ENCODE data around the gene LRRFIP1. TPM values are rescaled to one million over a fixed set of nuclear protein-coding genes. Genes with fewer than 3 reads are reported as not detected.

Gene LRRFIP1
- total RNA-seq, 2 donors from 2014 or later = 66.1 to 73.1 TPM

GRCh38 chr2:237651761-237652160 lies 24.4 kb downstream of the LRRFIP1 start:
- Histone ChIP-seq H3K4me3 (no peak overlapping the region), H3K4me1 (replicated peaks) (no peaks in the 10 kb centered on the region), H3K27ac (no peak overlapping the region), H3K9me3 (no peaks in the 10 kb centered on the region), H3K36me3 (no peaks in the 10 kb centered on the region), H3K27me3 (replicated peaks; ENCODE audit: insufficient read depth) (no peaks in the 10 kb centered on the region)
- intact Hi-C loops (cut with DNase I) = no loop called here
- 96% methylated on average over 10 of the region's 10 CpGs for WGBS
- no peak for DNase-seq (ENCODE audit: low spot score)
- TF ChIP-seq CTCF (IDR thresholded peaks at IDR 0.05) (no peak), POLR2AphosphoS5 (IDR thresholded peaks at IDR 0.05) (no peak), POLR2A (IDR thresholded peaks at IDR 0.05) (no peak)

GRCh38 chr2:237652181-237652580 lies 24.8 kb downstream of the LRRFIP1 start:
- WGBS = 97% methylated on average over 3 of the region's 3 CpGs
- no peaks in the 10 kb centered on the region for H3K9me3 ChIP-seq
- intact Hi-C loops (cut with DNase I) = no loop called here

GRCh38 chr2:237652854-237653253 lies 25.5 kb downstream of the LRRFIP1 start:
- no peaks in the 10 kb centered on the region for H3K4me1 ChIP-seq (replicated peaks)
- no peaks in the 10 kb centered on the region for H3K36me3 ChIP-seq
- DNase-seq (ENCODE audit: low spot score) = no peak
- no peaks in the 10 kb centered on the region for H3K9me3 ChIP-seq
- 96% methylated on average over 2 of the region's 2 CpGs for WGBS
- intact Hi-C loops (cut with DNase I) = no loop called here
- H3K27ac ChIP-seq = no peak overlapping the region
- no peak for TF ChIP-seq POLR2AphosphoS5 (IDR thresholded peaks at IDR 0.05)
- TF ChIP-seq CTCF (IDR thresholded peaks at IDR 0.05) = no peak
- TF ChIP-seq POLR2A (IDR thresholded peaks at IDR 0.05) = no peak
- H3K27me3 ChIP-seq (replicated peaks; ENCODE audit: insufficient read depth) = no peaks in the 10 kb centered on the region
- no peak overlapping the region for H3K4me3 ChIP-seq

More at GRCh38 chr2:237652181-237652580, 24.8 kb downstream of the LRRFIP1 start:
- H3K27ac ChIP-seq = no peak overlapping the region
- H3K27me3 ChIP-seq (replicated peaks; ENCODE audit: insufficient read depth) = no peaks in the 10 kb centered on the region
- no peak for DNase-seq (ENCODE audit: low spot score)
- no peak overlapping the region for H3K4me3 ChIP-seq
- no peaks in the 10 kb centered on the region for H3K36me3 ChIP-seq
- H3K4me1 ChIP-seq (replicated peaks) = no peaks in the 10 kb centered on the region
- no peak for TF ChIP-seq POLR2A (IDR thresholded peaks at IDR 0.05)
- no peak for TF ChIP-seq POLR2AphosphoS5 (IDR thresholded peaks at IDR 0.05)
- TF ChIP-seq CTCF (IDR thresholded peaks at IDR 0.05) = no peak

- TF ChIP-seq POLR2A (IDR thresholded peaks at IDR 0.05) (no peak), POLR2AphosphoS5 (IDR thresholded peaks at IDR 0.05) (no peak), CTCF (IDR thresholded peaks at IDR 0.05) (no peak)
- intact Hi-C loops (cut with DNase I) = no loop called here
- Histone ChIP-seq H3K4me1 (replicated peaks) (no peaks in the 10 kb centered on the region), H3K27me3 (replicated peaks; ENCODE audit: insufficient read depth) (no peaks in the 10 kb centered on the region), H3K36me3 (no peaks in the 10 kb centered on the region), H3K9me3 (no peaks in the 10 kb centered on the region), H3K27ac (no peak overlapping the region), H3K4me3 (no peak overlapping the region)
- no peak for DNase-seq (ENCODE audit: low spot score)
- 80% methylated on average over 5 of the region's 5 CpGs for WGBS
Observed at GRCh38 chr2:237653776-237654558, 26.6 kb downstream of the LRRFIP1 start.

GRCh38 chr2:237657063-237657462 lies 29.7 kb downstream of the LRRFIP1 start:
- TF ChIP-seq POLR2AphosphoS5 (IDR thresholded peaks at IDR 0.05) (no peak), CTCF (IDR thresholded peaks at IDR 0.05) (no peak), POLR2A (IDR thresholded peaks at IDR 0.05) (no peak)
- Histone ChIP-seq H3K27me3 (replicated peaks; ENCODE audit: insufficient read depth) (no peaks in the 10 kb centered on the region), H3K9me3 (no peaks in the 10 kb centered on the region), H3K36me3 (no peaks in the 10 kb centered on the region), H3K27ac (no peak overlapping the region), H3K4me1 (replicated peaks) (peaks cover 14% of the 10 kb centered on the region), H3K4me3 (no peak overlapping the region)
- intact Hi-C loops (cut with DNase I) = no loop called here
- no peak for DNase-seq (ENCODE audit: low spot score)
- 99% methylated on average over 5 of the region's 5 CpGs for WGBS

Measured in prostate gland (tissue), 2 donors.